Measurements from ENCODE around the gene PLSCR3.

Gene PLSCR3

DNA sequence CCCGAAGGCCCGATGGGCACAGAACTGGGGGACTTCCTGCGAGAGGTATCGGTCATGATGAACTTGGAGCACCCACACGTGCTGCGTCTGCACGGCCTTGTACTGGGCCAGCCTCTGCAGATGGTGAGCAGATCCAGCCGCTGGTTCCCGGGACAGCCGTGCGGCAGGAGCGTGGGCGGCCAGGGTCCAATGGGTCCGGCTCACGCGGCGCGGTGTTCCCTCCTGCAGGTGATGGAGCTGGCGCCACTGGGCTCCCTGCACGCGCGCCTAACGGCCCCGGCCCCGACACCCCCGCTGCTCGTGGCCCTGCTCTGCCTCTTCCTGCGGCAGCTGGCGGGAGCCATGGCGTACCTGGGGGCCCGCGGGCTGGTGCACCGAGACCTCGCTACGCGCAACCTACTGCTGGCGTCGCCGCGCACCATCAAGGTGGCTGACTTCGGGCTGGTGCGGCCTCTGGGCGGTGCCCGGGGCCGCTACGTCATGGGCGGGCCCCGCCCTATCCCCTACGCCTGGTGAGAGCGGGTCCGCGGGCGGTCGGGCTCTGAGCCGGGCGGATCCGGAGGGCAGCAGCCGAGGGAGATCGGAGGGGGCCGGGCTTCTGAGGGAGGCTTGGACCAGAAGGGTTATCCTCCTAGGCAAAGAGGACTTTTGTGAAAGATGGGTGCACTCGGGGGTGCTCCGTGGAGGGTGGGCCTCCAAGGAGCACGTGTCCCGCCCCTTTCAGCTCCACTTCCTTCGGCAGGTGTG lies 10.4 kb downstream of the PLSCR3 start:
- ChIA-PET POLR2A (interaction anchor here (0.5 to 1.1 kb wide), 2 partner anchors 28 to 265 kb away, joined by 4 read pairs; no protein-coding TSS in a partner anchor), CTCF (interaction anchor here (1.2 to 1.9 kb wide), 3 partner anchors 11 to 53 kb away, joined by 4 to 5 read pairs (median 5); no protein-coding TSS in a partner anchor)
- peak overlapping the region; percentile 48 to 81 (median 57) for H3K4me3 ChIP-seq (ENCODE audit: control insufficient read depth in 1 of 7, extremely low read depth in 1 of 7, insufficient read depth in 4 of 7, low read depth in 2 of 7, low read length in 6 of 7)
- peaks cover 0 to 5% (median 2%) of the 10 kb centered on the region in 4 experiments for H3K36me3 ChIP-seq (ENCODE audit: control insufficient read depth in 4 of 4, insufficient read depth in 4 of 4, low read length in 3 of 4)
- H3K4me1 ChIP-seq (ENCODE audit: control extremely low read depth in 1 of 4, control insufficient read depth in 4 of 4, insufficient read depth in 4 of 4, low read length in 3 of 4) = peaks cover 0 to 31% (median 18%) of the 10 kb centered on the region in 4 experiments
- peaks cover 2 to 38% (median 23%) of the 10 kb centered on the region in 5 experiments for H3K27me3 ChIP-seq (replicated peaks in 2 of 5; ENCODE audit: control insufficient read depth in 4 of 5, insufficient read depth in 5 of 5, low read length in 4 of 5)
- DNase-seq = peak; percentile 53 to 76 (median 70)
- H3K9me3 ChIP-seq (ENCODE audit: control extremely low read depth in 1 of 5, control insufficient read depth in 4 of 5, insufficient read depth in 2 of 5, low read depth in 1 of 5, low read length in 4 of 5) = peaks cover 0 to 11% (median 3%) of the 10 kb centered on the region in 5 experiments
- 13% methylated on average over 62 of the region's 65 CpGs for WGBS (ENCODE audit: insufficient coverage)
- no peak overlapping the region for H3K27ac ChIP-seq (ENCODE audit: insufficient read depth in 1 of 2, low read depth in 1 of 2, low read length in 2 of 2, poor library complexity in 1 of 2, severe bottlenecking in 2 of 2)

DNA sequence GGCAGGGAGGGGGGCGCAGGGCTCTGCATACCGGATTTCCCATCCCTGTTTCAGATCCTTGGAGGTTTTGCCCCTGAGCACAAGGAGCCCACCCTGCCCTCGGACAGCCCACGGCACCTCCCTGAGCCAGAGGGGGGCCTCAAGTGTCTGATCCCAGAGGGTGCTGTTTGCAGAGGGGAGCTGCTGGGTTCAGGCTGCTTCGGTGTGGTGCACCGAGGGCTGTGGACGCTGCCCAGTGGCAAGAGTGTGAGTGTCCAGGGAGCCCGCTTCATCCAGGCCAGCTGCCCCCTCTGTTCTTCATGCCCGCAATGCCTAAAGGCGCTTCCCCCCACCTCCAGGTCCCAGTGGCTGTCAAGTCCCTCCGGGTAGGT lies 11.0 kb downstream of the PLSCR3 start:
- H3K27me3 ChIP-seq (replicated peaks in 2 of 5; ENCODE audit: control insufficient read depth in 4 of 5, insufficient read depth in 5 of 5, low read length in 4 of 5) = peaks cover 2 to 38% (median 23%) of the 10 kb centered on the region in 5 experiments
- H3K27ac ChIP-seq (ENCODE audit: insufficient read depth in 1 of 2, low read depth in 1 of 2, low read length in 2 of 2, poor library complexity in 1 of 2, severe bottlenecking in 2 of 2) = no peak overlapping the region
- peaks cover 0 to 11% (median 3%) of the 10 kb centered on the region in 5 experiments for H3K9me3 ChIP-seq (ENCODE audit: control extremely low read depth in 1 of 5, control insufficient read depth in 4 of 5, insufficient read depth in 2 of 5, low read depth in 1 of 5, low read length in 4 of 5)
- peak overlapping the region in 3 of 7 experiments; percentile 67 to 81 (median 70) for H3K4me3 ChIP-seq (ENCODE audit: control insufficient read depth in 1 of 7, extremely low read depth in 1 of 7, insufficient read depth in 4 of 7, low read depth in 2 of 7, low read length in 6 of 7)
- 92% methylated on average over 10 of the region's 11 CpGs for WGBS (ENCODE audit: insufficient coverage)
- H3K36me3 ChIP-seq (ENCODE audit: control insufficient read depth in 4 of 4, insufficient read depth in 4 of 4, low read length in 3 of 4) = peaks cover 0 to 2% (median 0%) of the 10 kb centered on the region in 4 experiments
- peaks cover 0 to 31% (median 18%) of the 10 kb centered on the region in 4 experiments for H3K4me1 ChIP-seq (ENCODE audit: control extremely low read depth in 1 of 4, control insufficient read depth in 4 of 4, insufficient read depth in 4 of 4, low read length in 3 of 4)
- CTCF ChIA-PET = interaction anchor here (1.9 kb wide), 2 partner anchors 28 to 54 kb away, joined by 5 read pairs; no protein-coding TSS in a partner anchor
- no peak for DNase-seq
- POLR2A ChIA-PET = interaction anchor here (0.5 kb wide), 1 partner anchor 266 kb away, joined by 4 read pairs; no protein-coding TSS in a partner anchor

- Histone ChIP-seq H3K4me3 (ENCODE audit: control insufficient read depth in 1 of 7, extremely low read depth in 1 of 7, insufficient read depth in 4 of 7, low read depth in 2 of 7, low read length in 6 of 7) (no peak overlapping the region), H3K27me3 (replicated peaks in 2 of 5; ENCODE audit: control insufficient read depth in 4 of 5, insufficient read depth in 5 of 5, low read length in 4 of 5) (peaks cover 2 to 38% (median 23%) of the 10 kb centered on the region in 5 experiments), H3K36me3 (ENCODE audit: control insufficient read depth in 4 of 4, insufficient read depth in 4 of 4, low read length in 3 of 4) (peaks cover 0 to 2% (median 0%) of the 10 kb centered on the region in 4 experiments), H3K27ac (ENCODE audit: insufficient read depth in 1 of 2, low read depth in 1 of 2, low read length in 2 of 2, poor library complexity in 1 of 2, severe bottlenecking in 2 of 2) (no peak overlapping the region), H3K9me3 (ENCODE audit: control extremely low read depth in 1 of 5, control insufficient read depth in 4 of 5, insufficient read depth in 2 of 5, low read depth in 1 of 5, low read length in 4 of 5) (peaks cover 0 to 11% (median 3%) of the 10 kb centered on the region in 5 experiments), H3K4me1 (ENCODE audit: control extremely low read depth in 1 of 4, control insufficient read depth in 4 of 4, insufficient read depth in 4 of 4, low read length in 3 of 4) (peaks cover 0 to 31% (median 18%) of the 10 kb centered on the region in 4 experiments)
- CTCF ChIA-PET = interaction anchor here (0.9 to 1.9 kb wide), 3 partner anchors 8 to 54 kb away, joined by 3 to 5 read pairs (median 5); no protein-coding TSS in a partner anchor
- no peak for DNase-seq
- POLR2A ChIA-PET = no interaction called here
- WGBS (ENCODE audit: insufficient coverage) = 98% methylated on average over 10 of the region's 10 CpGs
These were observed 11.4 kb downstream of the PLSCR3 start for GRCh38 chr17:7382901-7383300.

GRCh38 chr17:7380855-7381683 lies 13.3 kb downstream of the PLSCR3 start, which contains the start of gene TNK1:
Gene TNK1, plus strand, starts transcription at chr17:7381089. Its CDS starts 1,838 bp downstream, at chr17:7382927.
- Histone ChIP-seq H3K27me3 (replicated peaks in 2 of 5; ENCODE audit: control insufficient read depth in 4 of 5, insufficient read depth in 5 of 5, low read length in 4 of 5) (peaks cover 2 to 38% (median 23%) of the 10 kb centered on the region in 5 experiments), H3K9me3 (ENCODE audit: control extremely low read depth in 1 of 5, control insufficient read depth in 4 of 5, insufficient read depth in 2 of 5, low read depth in 1 of 5, low read length in 4 of 5) (peaks cover 0 to 11% (median 3%) of the 10 kb centered on the region in 5 experiments), H3K36me3 (ENCODE audit: control insufficient read depth in 4 of 4, insufficient read depth in 4 of 4, low read length in 3 of 4) (no peaks in the 10 kb centered on the region), H3K4me1 (ENCODE audit: control extremely low read depth in 1 of 4, control insufficient read depth in 4 of 4, insufficient read depth in 4 of 4, low read length in 3 of 4) (peaks cover 0 to 31% (median 18%) of the 10 kb centered on the region in 4 experiments), H3K27ac (ENCODE audit: insufficient read depth in 1 of 2, low read depth in 1 of 2, low read length in 2 of 2, poor library complexity in 1 of 2, severe bottlenecking in 2 of 2) (peak within 1 kb of the TSS in 1 of 2 experiments; percentile 25), H3K4me3 (ENCODE audit: control insufficient read depth in 1 of 7, extremely low read depth in 1 of 7, insufficient read depth in 4 of 7, low read depth in 2 of 7, low read length in 6 of 7) (peak within 1 kb of the TSS in 4 of 7 experiments; percentile 42 to 75 (median 52))
- CTCF ChIA-PET = interaction anchor here (0.8 to 2.0 kb wide), 3 partner anchors 11 to 25 kb away, joined by 3 to 6 read pairs (median 5); partner anchors contain the start of gene PLSCR3
- DNase-seq = no peak
- POLR2A ChIA-PET = no interaction called here
- WGBS (ENCODE audit: insufficient coverage) = 4% methylated on average over 38 of the region's 52 CpGs

DNA sequence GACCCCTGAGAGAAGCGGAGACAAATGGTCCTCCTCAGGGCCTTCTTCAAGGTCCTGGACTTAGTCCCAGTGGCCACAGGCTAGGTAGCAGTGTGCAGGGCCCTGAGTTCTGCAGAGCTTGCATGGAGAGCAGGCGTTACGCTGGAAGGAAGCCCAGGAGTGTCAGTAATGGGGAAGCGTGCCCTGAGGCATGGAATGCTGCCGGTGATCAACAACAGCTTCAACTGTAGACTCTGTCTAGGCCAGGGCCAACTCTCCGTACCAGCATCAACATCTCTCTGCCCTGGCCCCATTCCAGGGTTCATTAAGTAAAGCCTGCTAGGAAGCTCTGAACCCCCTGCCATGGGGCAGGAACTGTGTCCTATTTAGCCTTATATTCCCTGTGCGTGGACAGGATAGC lies 14.0 kb downstream of the PLSCR3 start:
- H3K36me3 ChIP-seq (ENCODE audit: control insufficient read depth in 4 of 4, insufficient read depth in 4 of 4, low read length in 3 of 4) = no peaks in the 10 kb centered on the region
- H3K27me3 ChIP-seq (replicated peaks in 2 of 5; ENCODE audit: control insufficient read depth in 4 of 5, insufficient read depth in 5 of 5, low read length in 4 of 5) = peaks cover 2 to 38% (median 23%) of the 10 kb centered on the region in 5 experiments
- H3K9me3 ChIP-seq (ENCODE audit: control extremely low read depth in 1 of 5, control insufficient read depth in 4 of 5, insufficient read depth in 2 of 5, low read depth in 1 of 5, low read length in 4 of 5) = peaks cover 0 to 11% (median 3%) of the 10 kb centered on the region in 5 experiments
- no peak for DNase-seq
- WGBS (ENCODE audit: insufficient coverage) = 45% methylated on average over 6 of the region's 7 CpGs
- POLR2A ChIA-PET = no interaction called here
- H3K27ac ChIP-seq (ENCODE audit: insufficient read depth in 1 of 2, low read depth in 1 of 2, low read length in 2 of 2, poor library complexity in 1 of 2, severe bottlenecking in 2 of 2) = no peak overlapping the region
- peak overlapping the region in 4 of 7 experiments; percentile 42 to 75 (median 52) for H3K4me3 ChIP-seq (ENCODE audit: control insufficient read depth in 1 of 7, extremely low read depth in 1 of 7, insufficient read depth in 4 of 7, low read depth in 2 of 7, low read length in 6 of 7)
- H3K4me1 ChIP-seq (ENCODE audit: control extremely low read depth in 1 of 4, control insufficient read depth in 4 of 4, insufficient read depth in 4 of 4, low read length in 3 of 4) = peaks cover 0 to 31% (median 18%) of the 10 kb centered on the region in 4 experiments
- CTCF ChIA-PET = interaction anchor here (0.8 to 2.0 kb wide), 3 partner anchors 10 to 24 kb away, joined by 3 to 6 read pairs (median 5); partner anchors contain the start of gene PLSCR3

DNA sequence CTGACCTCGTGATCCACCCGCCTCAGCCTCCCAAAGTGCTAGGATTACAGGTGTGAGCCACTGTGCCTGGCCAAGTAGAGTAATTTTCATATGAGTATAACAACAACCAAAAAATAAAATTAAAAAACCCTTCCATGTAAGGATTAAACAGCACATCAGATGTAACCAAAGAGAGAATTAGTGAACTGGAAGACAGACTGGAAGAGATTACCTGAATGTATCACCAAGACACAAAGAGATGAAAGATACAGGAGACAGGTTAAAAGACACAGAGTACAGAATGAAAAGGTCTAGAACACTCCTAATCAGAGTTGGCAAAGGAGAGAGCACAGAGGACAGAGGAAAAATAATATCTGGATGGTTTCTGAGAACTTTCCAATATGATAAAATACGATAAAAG lies 15.2 kb downstream of the PLSCR3 start:
- ChIA-PET POLR2A (no interaction called here), CTCF (interaction anchor here (2.0 kb wide), 1 partner anchor 15 kb away, joined by 6 read pairs; the partner anchor contains the start of gene PLSCR3)
- WGBS (ENCODE audit: insufficient coverage) = no CpG with 5 or more reads among the region's 3 CpGs
- no peak overlapping the region for H3K27ac ChIP-seq (ENCODE audit: insufficient read depth in 1 of 2, low read depth in 1 of 2, low read length in 2 of 2, poor library complexity in 1 of 2, severe bottlenecking in 2 of 2)
- H3K27me3 ChIP-seq (replicated peaks in 2 of 5; ENCODE audit: control insufficient read depth in 4 of 5, insufficient read depth in 5 of 5, low read length in 4 of 5) = peaks cover 2 to 33% (median 23%) of the 10 kb centered on the region in 5 experiments
- H3K36me3 ChIP-seq (ENCODE audit: control insufficient read depth in 4 of 4, insufficient read depth in 4 of 4, low read length in 3 of 4) = no peaks in the 10 kb centered on the region
- H3K4me3 ChIP-seq (ENCODE audit: control insufficient read depth in 1 of 7, extremely low read depth in 1 of 7, insufficient read depth in 4 of 7, low read depth in 2 of 7, low read length in 6 of 7) = no peak overlapping the region
- peaks cover 0 to 11% (median 3%) of the 10 kb centered on the region in 5 experiments for H3K9me3 ChIP-seq (ENCODE audit: control extremely low read depth in 1 of 5, control insufficient read depth in 4 of 5, insufficient read depth in 2 of 5, low read depth in 1 of 5, low read length in 4 of 5)
- DNase-seq = no peak
- H3K4me1 ChIP-seq (ENCODE audit: control extremely low read depth in 1 of 4, control insufficient read depth in 4 of 4, insufficient read depth in 4 of 4, low read length in 3 of 4) = peaks cover 0 to 25% (median 13%) of the 10 kb centered on the region in 4 experiments
